Panc1 (cell line): ENCODE measurements around the gene ABHD4. TPM values are rescaled to one million over a fixed set of nuclear protein-coding genes. Genes with fewer than 3 reads are reported as not detected.

ENCODE experiments used
- ATAC-seq: fragments of 200-7000 bp; cut with Tn5 transposase; 2 replicates; pipeline ENCODE4 v1.9.1; 2020; ENCODE audit warnings: mild to moderate bottlenecking, moderate library complexity
- BruUV-seq: library from RNA; stranded (reverse); fragments of 400-500 nt; replicated peaks from 2 replicates; lab custom pipeline; 2021; lab: Mats Ljungman, UMichigan
- CTCF ChIA-PET: fragments of 300-600 bp; sonication (Branson Sonifier 250); formaldehyde crosslinking; loops from one replicate; lab custom pipeline; 2022; ENCODE audit warnings: antibody characterized with exemption; lab: Charles Lee
- POLR2A ChIA-PET: fragments of 300-600 bp; sonication (Branson Sonifier 250); formaldehyde crosslinking; loops from one replicate; lab custom pipeline; 2022; ENCODE audit warnings: antibody characterized with exemption; lab: Charles Lee
- DNase-seq: peaks from one replicate; pipeline ENCODE4 v3.0.0-alpha.2; 2010; ENCODE audit warnings: low read depth, low spot score
- H3K27ac ChIP-seq: 2 replicates; pipeline ENCODE4 v1.5.1; 2011; ENCODE audit warnings: mild to moderate bottlenecking, low read length, inconsistent platforms
- H3K27me3 ChIP-seq: fragments of 200-500 bp; sonication (Bioruptor generic); 2 replicates; pipeline ENCODE4 v1.6.0; 2014; ENCODE audit warnings: low read length, inconsistent platforms; ENCODE audit not compliant: control insufficient read depth, insufficient read depth
- H3K36me3 ChIP-seq: fragments of 200-500 bp; sonication (Bioruptor generic); 2 replicates; pipeline ENCODE4 v1.5.1; 2014; ENCODE audit warnings: inconsistent platforms, mild to moderate bottlenecking, low read length, moderate library complexity; ENCODE audit not compliant: control insufficient read depth, insufficient read depth
- H3K4me1 ChIP-seq: 2 replicates; pipeline ENCODE4 v1.5.1; 2011; ENCODE audit warnings: inconsistent platforms, mild to moderate bottlenecking, low read length, moderate library complexity; ENCODE audit not compliant: control insufficient read depth, insufficient read depth
- H3K4me3 ChIP-seq, 2 experiments: 2 replicates each; pipeline ENCODE4 v1.5.1; 2011 to 2012; ENCODE audit warnings: low read depth in 2 of 2, low read length in 2 of 2, mild to moderate bottlenecking in 2 of 2, inconsistent platforms in 1 of 2, moderate library complexity in 1 of 2
- H3K9me3 ChIP-seq: fragments of 200-500 bp; sonication (Bioruptor generic); 2 replicates; pipeline ENCODE4 v1.5.1; 2014; ENCODE audit warnings: low read depth, mild to moderate bottlenecking, inconsistent platforms, low read length, moderate library complexity; ENCODE audit not compliant: control insufficient read depth, insufficient read depth
- POLR2AphosphoS5 ChIP-seq: IDR thresholded peaks from 2 replicates; pipeline ENCODE4 v1.6.1; 2012; ENCODE audit warnings: mild to moderate bottlenecking, low read depth, low read length, moderate library complexity
- SIN3A ChIP-seq: IDR thresholded peaks from 2 replicates; pipeline ENCODE4 v1.6.1; 2012; ENCODE audit warnings: low read depth, mild to moderate bottlenecking, low read length, moderate library complexity, borderline replicate concordance; ENCODE audit not compliant: insufficient read depth
- TCF7L2 ChIP-seq: IDR thresholded peaks from 2 replicates; pipeline ENCODE4 v1.6.1; 2011; ENCODE audit warnings: mild to moderate bottlenecking, low read depth, low read length, inconsistent platforms
- in situ Hi-C: cut with HindIII; loops from 2 replicates; pipeline ENCODE4 v1.10.0; 2016; ENCODE audit warnings: low sequenced_read_pairs, low pct_unique_long_range_greater_than_20kb
- intact Hi-C: fragments of 100-400 bp; cut with micrococcal nuclease; formaldehyde crosslinking; loops from one replicate; pipeline ENCODE4 v1.10.0; 2022; ENCODE audit not compliant: unreplicated experiment
- total RNA-seq: library from RNA; stranded (reverse); gene quantifications from one replicate; pipeline ENCODE4 v1.2.1, GENCODE V29; 2021; ENCODE audit not compliant: unreplicated experiment
- TF ChIP-seq, protein P1 (sequence below): fragments of 450-650 bp; IDR thresholded peaks from 2 replicates; pipeline ENCODE4 v1.5.1; 2017; ENCODE audit warnings: mild to moderate bottlenecking
- TF ChIP-seq, protein P2 (sequence below), 2 experiments: IDR thresholded peaks; 2 replicates each; pipeline ENCODE4 v1.6.1; 2011 to 2012; ENCODE audit warnings: low read depth in 2 of 2, control low read depth in 1 of 2, low read length in 1 of 2, mild to moderate bottlenecking in 1 of 2, moderate library complexity in 1 of 2; ENCODE audit not compliant: insufficient read depth in 1 of 2

The ABHD4 gene
- total RNA-seq, 1 experiment from 2014 or later, result 5.1 TPM

DNA sequence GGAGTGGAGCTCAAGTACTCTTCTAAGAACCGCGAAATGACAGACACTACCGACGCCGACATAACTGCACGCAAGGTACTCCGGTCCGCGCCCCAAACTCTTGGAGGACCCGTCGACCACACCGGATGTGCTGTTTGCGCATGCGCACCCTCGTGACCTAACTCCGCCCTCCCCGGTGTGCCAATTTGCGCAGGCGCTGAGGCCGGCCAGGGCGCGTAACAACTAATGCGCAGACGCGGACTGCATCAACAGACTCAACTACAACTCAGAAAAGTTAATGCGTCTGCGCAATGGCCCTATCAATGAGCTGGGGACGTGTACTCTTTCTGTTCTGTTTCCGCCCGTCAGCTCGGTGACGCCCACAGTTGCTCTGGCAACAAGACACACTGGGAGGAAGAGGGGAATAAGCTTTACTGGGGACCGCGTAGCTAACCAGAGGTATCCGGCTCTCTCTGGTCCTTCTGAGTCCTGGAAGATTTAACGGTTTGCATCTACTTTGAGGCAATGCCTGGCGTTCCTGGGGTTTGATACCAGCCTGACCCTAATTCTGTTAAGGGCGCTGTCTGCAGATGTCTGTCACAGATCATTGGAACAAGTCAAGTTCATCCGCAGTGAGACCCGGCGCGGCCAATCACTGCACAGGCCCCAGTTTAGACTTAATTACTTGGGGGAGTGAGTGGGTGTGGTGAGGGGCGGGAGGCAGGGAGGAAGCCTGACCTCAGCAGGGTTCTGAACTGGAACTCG, 8.8 kb upstream of the ABHD4 start, which contains the start of gene DAD1:
DAD1 (minus strand) TSS at position 129 of the 744 bp plus-strand sequence; CDS start at position 62, 67 bp downstream.
- POLR2A ChIA-PET, result interaction anchor here (0.6 to 1.9 kb wide), 8 partner anchors 10 to 977 kb away, joined by 3 to 14 read pairs (median 5); partner anchors contain the start of genes ABHD4, OXA1L and REM2
- H3K4me1 ChIP-seq, result peaks cover 4% of the 10 kb centered on the region
- no TSS peak for BruUV-seq

DNA sequence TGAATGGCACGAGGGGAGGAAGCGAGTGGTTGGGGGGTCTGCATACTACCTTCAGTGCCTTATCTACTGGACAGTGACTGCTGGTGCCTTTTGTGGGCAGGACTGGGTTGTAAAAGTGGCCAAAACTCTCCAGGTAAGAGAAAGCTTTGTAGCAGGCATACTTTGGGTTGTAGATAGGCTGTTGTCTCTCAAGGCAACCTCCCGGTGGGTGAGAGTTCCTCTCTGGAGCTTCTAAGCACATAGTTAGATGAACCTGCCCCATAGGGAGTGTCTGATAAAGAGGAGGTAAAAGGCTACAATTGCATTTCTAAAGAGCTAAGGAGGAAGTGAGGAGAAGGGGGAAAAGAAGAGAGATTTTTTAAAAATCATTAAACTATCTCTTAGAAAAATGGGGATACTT, 4.9 kb upstream of the ABHD4 start:
- no TSS peak for BruUV-seq
- H3K27ac ChIP-seq, result no peak overlapping the region
- in situ Hi-C loops (no loop called here), intact Hi-C loops (no loop called here)
- TF ChIP-seq, protein P1, sequence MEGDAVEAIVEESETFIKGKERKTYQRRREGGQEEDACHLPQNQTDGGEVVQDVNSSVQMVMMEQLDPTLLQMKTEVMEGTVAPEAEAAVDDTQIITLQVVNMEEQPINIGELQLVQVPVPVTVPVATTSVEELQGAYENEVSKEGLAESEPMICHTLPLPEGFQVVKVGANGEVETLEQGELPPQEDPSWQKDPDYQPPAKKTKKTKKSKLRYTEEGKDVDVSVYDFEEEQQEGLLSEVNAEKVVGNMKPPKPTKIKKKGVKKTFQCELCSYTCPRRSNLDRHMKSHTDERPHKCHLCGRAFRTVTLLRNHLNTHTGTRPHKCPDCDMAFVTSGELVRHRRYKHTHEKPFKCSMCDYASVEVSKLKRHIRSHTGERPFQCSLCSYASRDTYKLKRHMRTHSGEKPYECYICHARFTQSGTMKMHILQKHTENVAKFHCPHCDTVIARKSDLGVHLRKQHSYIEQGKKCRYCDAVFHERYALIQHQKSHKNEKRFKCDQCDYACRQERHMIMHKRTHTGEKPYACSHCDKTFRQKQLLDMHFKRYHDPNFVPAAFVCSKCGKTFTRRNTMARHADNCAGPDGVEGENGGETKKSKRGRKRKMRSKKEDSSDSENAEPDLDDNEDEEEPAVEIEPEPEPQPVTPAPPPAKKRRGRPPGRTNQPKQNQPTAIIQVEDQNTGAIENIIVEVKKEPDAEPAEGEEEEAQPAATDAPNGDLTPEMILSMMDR, result no peak
- TF ChIP-seq SIN3A (no peak), TCF7L2 (no peak)
- no peaks in the 10 kb centered on the region; the same call in 1 of the 2 replicates for H3K36me3 ChIP-seq
- peaks cover under 1% of the 10 kb centered on the region; the same call in 1 of the 2 replicates for H3K4me1 ChIP-seq
- no peaks in the 10 kb centered on the region for H3K9me3 ChIP-seq
- no peak overlapping the region for H3K4me3 ChIP-seq
- ChIA-PET CTCF (no interaction called here), POLR2A (interaction anchor here (1.3 kb wide), 1 partner anchor 173 kb away, joined by 5 read pairs; the partner anchor contains the start of gene OXA1L)
- H3K27me3 ChIP-seq, result no peaks in the 10 kb centered on the region; the same call in 1 of the 2 replicates
- ATAC-seq (no peak), DNase-seq (no peak)

More for the DNA sequence above, 8.8 kb upstream of the ABHD4 start, which contains the start of gene DAD1:
- peak within 1 kb of the TSS; percentile 91 to 98 for H3K4me3 ChIP-seq
- H3K27ac ChIP-seq, result peak within 1 kb of the TSS; percentile 96
- no peaks in the 10 kb centered on the region; the same call in 1 of the 2 replicates for H3K36me3 ChIP-seq
- in situ Hi-C loops (no loop called here), intact Hi-C loops (no loop called here)
- CTCF ChIA-PET, result interaction anchor here (0.6 kb wide), 1 partner anchor 176 kb away, joined by 5 read pairs; no protein-coding TSS in a partner anchor
- DNase-seq (peak; percentile 97), ATAC-seq (peak; percentile 99)
- TF ChIP-seq SIN3A, result peak; percentile 80; the same call in 1 of the 2 replicates
- TF ChIP-seq, protein P1, result no peak; the same call in 1 of the 2 replicates
- peak; percentile 88 for TF ChIP-seq POLR2AphosphoS5
- no peaks in the 10 kb centered on the region; the same call in 1 of the 2 replicates for H3K27me3 ChIP-seq
- no peaks in the 10 kb centered on the region for H3K9me3 ChIP-seq

DNA sequence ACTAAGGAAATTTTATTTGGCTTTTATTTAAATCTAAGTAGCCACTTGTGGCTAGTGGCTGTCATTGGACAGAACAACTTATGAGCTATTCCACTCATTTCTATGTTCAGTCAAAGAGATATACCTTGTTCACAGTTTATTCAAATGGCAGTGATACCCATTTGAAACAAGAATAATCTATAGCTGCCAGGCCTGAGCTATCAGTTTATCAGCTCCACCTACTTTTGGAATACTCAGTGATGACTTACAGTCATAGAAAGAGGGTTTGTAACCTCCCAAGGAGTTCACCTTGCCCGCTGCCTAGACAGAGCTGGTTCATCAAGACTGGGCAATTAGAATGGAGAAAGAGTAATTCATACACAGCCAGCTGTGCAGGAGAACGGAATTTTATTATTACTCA, 4.5 kb upstream of the ABHD4 start:
- H3K9me3 ChIP-seq, result no peaks in the 10 kb centered on the region
- H3K27ac ChIP-seq, result no peak overlapping the region
- no peak for ATAC-seq
- no peaks in the 10 kb centered on the region; the same call in 1 of the 2 replicates for H3K36me3 ChIP-seq
- in situ Hi-C loops (no loop called here), intact Hi-C loops (no loop called here)
- TF ChIP-seq POLR2AphosphoS5, result no peak
- TF ChIP-seq, protein P1, result no peak
- TF ChIP-seq TCF7L2, result no peak
- TF ChIP-seq, protein P2, sequence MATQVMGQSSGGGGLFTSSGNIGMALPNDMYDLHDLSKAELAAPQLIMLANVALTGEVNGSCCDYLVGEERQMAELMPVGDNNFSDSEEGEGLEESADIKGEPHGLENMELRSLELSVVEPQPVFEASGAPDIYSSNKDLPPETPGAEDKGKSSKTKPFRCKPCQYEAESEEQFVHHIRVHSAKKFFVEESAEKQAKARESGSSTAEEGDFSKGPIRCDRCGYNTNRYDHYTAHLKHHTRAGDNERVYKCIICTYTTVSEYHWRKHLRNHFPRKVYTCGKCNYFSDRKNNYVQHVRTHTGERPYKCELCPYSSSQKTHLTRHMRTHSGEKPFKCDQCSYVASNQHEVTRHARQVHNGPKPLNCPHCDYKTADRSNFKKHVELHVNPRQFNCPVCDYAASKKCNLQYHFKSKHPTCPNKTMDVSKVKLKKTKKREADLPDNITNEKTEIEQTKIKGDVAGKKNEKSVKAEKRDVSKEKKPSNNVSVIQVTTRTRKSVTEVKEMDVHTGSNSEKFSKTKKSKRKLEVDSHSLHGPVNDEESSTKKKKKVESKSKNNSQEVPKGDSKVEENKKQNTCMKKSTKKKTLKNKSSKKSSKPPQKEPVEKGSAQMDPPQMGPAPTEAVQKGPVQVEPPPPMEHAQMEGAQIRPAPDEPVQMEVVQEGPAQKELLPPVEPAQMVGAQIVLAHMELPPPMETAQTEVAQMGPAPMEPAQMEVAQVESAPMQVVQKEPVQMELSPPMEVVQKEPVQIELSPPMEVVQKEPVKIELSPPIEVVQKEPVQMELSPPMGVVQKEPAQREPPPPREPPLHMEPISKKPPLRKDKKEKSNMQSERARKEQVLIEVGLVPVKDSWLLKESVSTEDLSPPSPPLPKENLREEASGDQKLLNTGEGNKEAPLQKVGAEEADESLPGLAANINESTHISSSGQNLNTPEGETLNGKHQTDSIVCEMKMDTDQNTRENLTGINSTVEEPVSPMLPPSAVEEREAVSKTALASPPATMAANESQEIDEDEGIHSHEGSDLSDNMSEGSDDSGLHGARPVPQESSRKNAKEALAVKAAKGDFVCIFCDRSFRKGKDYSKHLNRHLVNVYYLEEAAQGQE (IDR thresholded peaks at IDR 0.05; ENCODE audit: insufficient read depth in 1 of 2, low read depth in 2 of 2, low read length in 1 of 2), result no peak
- TF ChIP-seq SIN3A, result no peak
- CTCF ChIA-PET, result no interaction called here
- no TSS peak for BruUV-seq
- no peaks in the 10 kb centered on the region for H3K4me1 ChIP-seq
- H3K27me3 ChIP-seq, result no peaks in the 10 kb centered on the region; the same call in 1 of the 2 replicates
- POLR2A ChIA-PET, result interaction anchor here (1.3 kb wide), 1 partner anchor 172 kb away, joined by 5 read pairs; the partner anchor contains the start of gene OXA1L
- no peak for DNase-seq
- no peak overlapping the region for H3K4me3 ChIP-seq
